ENCODE results near the gene GZMB.
"Not testable (repeated sequence)": the region's sequence is repeated elsewhere in the genome, so short reads cannot be mapped to it uniquely, and the experiment has no call there.

GZMB gene

DNA sequence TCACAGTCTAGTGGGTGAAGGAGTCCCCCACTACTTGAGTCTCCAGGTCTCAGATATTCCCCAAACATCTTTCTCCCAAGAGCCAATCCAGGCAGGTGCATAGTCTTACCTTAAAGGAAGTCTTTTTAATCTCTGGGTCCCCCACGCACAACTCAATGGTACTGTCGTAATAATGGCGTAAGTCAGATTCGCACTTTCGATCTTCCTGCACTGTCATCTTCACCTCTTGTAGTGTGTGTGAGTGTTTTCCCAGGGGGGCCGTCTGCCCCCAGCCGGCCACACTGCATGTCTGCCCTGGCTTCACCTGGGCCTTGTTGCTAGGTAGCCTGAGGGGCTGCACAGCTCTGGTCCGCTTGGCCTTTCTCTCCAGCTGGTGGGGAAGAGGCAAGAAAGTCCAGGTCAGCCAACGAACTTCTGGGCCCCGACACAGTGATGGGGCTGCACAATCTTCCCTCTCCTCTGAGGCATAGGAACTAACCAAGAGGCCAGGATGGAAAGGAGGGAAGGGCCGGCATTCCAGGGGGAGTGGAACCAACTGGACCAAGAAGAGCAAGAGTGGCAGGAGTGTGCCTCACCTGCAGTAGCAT is 2.1 kb downstream of the GZMB start:
- in situ Hi-C loops (cut with MboI; ENCODE audit: low sequenced_read_pairs): no loop called here

DNA sequence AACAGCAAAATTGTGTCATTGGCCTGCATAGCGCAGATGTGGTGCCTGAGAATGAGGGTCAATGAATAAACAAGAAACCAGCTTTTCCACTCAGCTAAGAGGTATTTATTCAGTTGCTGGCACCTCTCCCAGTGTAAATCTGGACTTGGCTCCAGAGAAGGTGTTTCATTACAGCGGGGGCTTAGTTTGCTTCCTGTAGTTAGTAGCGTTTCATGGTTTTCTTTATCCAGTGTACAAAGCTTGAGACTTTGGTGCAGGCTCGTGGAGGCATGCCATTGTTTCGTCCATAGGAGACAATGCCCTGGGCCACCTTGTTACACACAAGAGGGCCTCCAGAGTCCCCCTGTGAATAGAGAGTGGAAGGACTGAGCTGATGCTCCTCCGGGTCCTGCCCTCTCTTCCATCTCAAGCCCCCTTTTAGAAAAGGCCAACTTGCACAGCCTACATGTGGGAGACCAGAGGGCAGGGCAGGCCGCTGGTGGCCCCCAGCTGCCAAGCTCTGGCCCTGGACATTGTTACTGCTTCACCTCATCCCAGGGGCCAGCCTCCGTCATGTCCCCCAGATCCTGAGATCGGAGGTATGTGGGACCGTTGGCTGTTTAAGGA is 3.0 kb downstream of the GZMB start:
- in situ Hi-C loops (cut with MboI; ENCODE audit: low sequenced_read_pairs): no loop called here

GRCh38 chr14:24630087-24630871 is 3.7 kb downstream of the GZMB start:
- in situ Hi-C loops (cut with MboI; ENCODE audit: low sequenced_read_pairs): no loop called here

DNA sequence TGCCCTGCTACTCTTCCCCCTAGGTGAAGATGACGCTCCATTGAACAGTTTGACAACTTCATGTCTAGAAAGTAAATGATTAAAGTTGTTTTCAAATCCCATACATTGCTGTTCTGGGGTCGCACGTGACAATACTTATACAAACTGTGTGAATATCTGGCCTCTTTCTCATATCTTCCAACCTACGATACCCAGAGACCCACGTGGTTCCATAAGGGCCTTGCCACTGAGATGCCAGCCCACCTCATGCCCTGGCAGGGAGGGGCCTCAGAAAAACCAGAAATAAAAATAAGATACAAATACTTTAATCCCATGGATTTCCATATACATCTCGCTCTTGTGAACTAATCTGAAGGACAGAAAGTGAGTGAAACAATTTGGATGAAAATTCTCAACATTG is 4.5 kb downstream of the GZMB start:
- in situ Hi-C loops (cut with MboI; ENCODE audit: low sequenced_read_pairs): no loop called here

GRCh38 chr14:24613747-24614146 is 20.2 kb downstream of the GZMB start:
- in situ Hi-C loops (cut with MboI; ENCODE audit: low sequenced_read_pairs): no loop called here

DNA sequence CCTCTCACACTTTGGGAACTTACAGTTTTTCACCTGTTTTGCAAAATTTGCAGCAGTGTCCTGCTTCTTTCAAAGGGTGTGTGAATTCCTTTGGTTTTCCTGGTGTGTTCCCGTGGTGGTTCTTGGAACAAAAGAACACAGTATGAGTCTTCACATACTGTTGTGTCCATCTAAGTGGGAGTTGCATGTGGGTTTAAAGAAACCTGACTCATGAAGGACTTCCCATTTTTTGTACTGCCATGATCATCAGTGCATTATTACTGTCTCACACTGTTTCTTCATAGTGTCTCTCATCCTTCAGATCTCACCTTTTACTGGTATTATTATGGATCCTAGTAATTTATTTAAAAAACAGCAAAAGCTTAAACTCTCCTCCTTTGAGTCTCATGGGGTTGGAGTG is 20.7 kb downstream of the GZMB start:
- in situ Hi-C loops (cut with MboI; ENCODE audit: low sequenced_read_pairs): no loop called here

GRCh38 chr14:24612196-24612595 is 21.8 kb downstream of the GZMB start:
- in situ Hi-C loops (cut with MboI; ENCODE audit: low sequenced_read_pairs): no loop called here

DNA sequence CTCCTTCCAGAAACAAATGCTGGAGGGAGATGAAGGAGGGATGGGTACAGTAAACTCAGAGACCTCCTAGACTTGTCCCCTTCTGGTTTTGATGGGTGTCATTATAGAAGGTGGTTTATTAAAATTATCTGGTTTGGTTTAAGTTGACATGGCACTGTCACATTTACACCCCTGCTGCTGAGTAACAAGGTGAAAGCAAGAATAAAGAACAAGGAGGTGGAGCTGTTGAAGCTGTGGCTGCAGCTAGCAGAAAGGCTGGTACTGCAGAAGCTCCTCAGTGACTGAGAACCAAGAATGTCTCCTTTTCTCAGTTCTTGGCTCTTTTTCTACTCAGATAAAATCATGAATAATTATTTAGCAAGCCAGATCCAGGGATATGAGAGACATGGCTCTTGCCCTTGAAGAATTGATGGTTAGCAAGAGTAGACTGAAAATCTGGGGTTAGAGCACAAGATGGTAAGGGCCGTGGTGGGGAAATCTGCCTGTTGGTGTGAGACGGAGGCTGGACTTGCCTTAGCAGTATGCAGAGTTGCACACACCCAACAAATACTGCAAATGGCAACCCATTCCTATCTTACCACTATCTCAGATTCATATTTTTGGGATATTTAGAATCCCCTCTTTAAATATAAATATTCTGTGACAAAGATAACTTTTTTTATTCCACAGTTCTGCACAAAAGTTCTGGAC is 24.2 kb downstream of the GZMB start, which contains the start of gene GZMH:
Gene GZMH (minus strand): TSS at position 31 of the 690 bp plus-strand sequence. CDS start 72 bp downstream, outside the sequence.
- in situ Hi-C loops (cut with MboI; ENCODE audit: low sequenced_read_pairs): no loop called here

- in situ Hi-C loops (cut with MboI; ENCODE audit: low sequenced_read_pairs): no loop called here
Observed at GRCh38 chr14:24607635-24608514, 26.1 kb downstream of the GZMB start.

GRCh38 chr14:24607081-24607480 is 26.9 kb downstream of the GZMB start:
- in situ Hi-C loops (cut with MboI; ENCODE audit: low sequenced_read_pairs): no loop called here

DNA sequence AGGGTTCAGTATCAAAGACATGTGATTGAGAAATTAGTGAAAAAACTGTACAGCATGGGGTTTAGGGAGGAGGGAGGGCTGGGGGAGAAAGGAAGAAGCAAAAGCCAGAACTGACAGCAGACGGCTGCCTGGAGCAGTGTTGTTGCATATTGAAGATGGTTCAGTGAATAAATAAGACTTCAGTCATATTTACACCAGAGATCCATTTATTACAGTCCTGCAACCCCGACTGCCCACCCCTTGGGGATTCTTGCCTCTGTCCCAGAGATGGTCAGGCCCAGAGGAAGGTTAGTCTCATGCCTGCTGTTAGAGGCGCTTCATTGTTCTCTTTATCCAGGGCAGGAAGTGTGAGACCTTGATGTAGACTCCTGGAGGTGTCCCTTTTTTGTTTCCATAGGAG is 27.7 kb downstream of the GZMB start:
- in situ Hi-C loops (cut with MboI; ENCODE audit: low sequenced_read_pairs): no loop called here

DNA sequence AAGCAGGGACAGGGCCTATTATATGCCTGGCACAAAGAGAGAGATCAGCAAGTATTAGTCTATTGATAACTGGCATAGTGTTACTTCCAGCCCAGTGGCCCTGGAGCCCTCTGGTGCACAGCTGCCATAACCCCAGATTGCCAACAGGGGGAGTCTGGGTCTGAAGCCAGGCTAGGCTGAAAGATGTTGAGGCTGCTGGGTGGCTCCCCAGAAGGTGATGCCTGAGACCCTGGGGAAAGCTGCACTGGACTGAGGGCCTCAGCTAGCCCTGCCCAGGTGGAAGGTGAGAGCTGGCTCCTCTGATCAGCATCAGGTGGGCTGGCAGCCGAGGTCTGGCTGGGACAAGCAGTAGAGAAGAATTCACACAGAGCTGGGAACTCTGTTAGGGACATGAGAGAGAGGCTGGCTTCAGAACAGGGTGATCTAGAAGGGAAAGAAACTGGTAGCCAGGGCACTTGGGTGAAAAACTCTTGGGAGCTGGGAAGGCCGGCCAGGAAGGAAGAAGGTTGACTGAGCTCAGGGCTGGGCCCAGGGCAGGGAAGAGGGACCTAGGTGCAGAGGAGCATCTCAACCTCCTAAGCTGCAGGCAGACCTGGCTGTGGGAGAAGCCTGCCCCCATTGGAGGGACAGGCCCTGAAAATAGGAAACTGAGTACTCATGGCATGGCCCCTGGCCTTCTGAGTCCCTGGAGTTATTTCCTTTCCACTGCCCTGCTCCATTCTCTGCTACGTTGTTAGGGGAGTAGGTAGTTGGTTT is 28.4 kb downstream of the GZMB start:
- in situ Hi-C loops (cut with MboI; ENCODE audit: low sequenced_read_pairs): no loop called here

DNA sequence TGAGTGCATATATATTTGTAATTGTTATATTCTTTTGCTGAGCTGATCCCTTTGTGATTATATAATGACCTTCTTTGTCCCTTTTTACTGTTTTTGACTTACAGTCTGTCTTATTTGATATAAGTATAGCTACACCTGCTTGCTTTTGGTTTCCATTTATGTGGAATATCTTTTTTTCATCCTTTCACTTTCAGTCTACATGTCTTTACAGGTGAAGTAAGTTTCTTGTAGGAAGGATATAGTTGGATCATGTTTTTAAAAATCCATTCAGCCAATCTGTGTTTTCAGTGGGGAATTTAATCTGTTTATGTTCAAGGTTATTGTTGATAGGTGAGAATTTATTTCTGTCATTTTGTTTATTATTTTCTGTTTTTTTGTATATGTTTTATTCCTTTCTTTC is 36.6 kb downstream of the GZMB start:
- in situ Hi-C loops (cut with MboI; ENCODE audit: low sequenced_read_pairs): no loop called here

GRCh38 chr14:24595073-24595808 is 38.7 kb downstream of the GZMB start:
- in situ Hi-C loops (cut with MboI; ENCODE audit: low sequenced_read_pairs): no loop called here

DNA sequence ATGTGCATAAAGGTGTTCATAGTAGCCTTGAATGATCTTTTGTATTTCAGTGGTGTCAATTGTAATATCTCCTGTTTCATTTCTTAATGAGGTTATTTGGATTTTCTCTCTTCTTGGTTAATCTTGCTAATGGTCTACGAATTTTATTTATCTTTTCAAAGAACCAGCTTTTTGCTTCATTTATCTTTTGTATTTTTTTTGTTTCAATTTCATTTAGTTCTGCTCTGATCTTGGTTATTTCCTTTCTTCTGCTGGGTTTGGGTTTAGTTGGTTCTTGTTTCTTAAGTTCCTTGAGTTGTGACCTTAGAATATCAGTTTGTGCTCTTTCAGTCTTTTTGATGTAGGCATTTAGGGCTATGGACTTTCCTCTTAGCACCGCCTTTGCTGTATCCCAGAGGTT is 43.0 kb downstream of the GZMB start:
- in situ Hi-C loops (cut with MboI; ENCODE audit: low sequenced_read_pairs): not testable (repeated sequence)

DNA sequence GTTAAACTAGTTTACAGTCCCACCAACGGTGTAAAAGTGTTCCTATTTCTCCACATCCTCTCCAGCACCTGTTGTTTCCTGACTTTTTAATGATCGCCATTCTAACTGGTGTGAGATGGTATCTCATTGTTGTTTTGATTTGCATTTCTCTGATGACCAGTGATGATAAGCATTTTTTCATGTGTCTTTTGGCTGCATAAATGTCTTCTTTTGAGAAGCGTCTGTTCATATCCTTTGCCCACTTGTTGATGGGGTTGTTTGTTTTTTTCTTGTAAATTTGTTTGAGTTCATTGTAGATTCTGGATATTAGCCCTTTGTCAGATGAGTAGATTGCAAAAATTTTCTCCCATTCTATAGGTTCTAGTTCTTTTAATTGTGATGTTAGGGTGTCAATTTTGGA is 49.6 kb downstream of the GZMB start:
- in situ Hi-C loops (cut with MboI; ENCODE audit: low sequenced_read_pairs): not testable (repeated sequence)
